ENCODE measurements around the gene VILL.
"Not testable (repeated sequence)": the region's sequence is repeated elsewhere in the genome, so short reads cannot be mapped to it uniquely, and the experiment has no call there.

VILL gene

DNA sequence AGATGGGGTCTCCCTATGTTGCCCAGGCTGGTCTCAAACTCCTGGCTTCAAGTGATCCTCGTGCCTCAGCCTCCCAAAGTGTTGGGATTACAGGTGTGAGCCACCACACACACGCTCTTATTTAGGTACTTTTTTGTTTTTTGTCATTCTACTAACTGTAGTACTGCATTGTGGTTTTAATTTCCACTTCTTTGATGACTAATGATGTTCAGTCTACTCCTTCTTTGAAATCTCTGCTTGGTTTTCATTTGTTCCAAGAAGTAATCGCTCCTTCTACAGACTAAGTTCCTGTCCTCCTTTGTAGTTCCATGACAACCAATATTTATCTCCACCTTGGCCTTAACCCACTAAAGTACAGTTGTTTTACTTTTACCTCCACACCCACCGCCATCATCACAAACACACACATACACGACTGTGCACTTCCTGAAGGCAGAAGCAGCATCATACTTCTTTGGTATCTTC lies 47.9 kb downstream of the VILL start:
- DNase-seq, result no peak

DNA sequence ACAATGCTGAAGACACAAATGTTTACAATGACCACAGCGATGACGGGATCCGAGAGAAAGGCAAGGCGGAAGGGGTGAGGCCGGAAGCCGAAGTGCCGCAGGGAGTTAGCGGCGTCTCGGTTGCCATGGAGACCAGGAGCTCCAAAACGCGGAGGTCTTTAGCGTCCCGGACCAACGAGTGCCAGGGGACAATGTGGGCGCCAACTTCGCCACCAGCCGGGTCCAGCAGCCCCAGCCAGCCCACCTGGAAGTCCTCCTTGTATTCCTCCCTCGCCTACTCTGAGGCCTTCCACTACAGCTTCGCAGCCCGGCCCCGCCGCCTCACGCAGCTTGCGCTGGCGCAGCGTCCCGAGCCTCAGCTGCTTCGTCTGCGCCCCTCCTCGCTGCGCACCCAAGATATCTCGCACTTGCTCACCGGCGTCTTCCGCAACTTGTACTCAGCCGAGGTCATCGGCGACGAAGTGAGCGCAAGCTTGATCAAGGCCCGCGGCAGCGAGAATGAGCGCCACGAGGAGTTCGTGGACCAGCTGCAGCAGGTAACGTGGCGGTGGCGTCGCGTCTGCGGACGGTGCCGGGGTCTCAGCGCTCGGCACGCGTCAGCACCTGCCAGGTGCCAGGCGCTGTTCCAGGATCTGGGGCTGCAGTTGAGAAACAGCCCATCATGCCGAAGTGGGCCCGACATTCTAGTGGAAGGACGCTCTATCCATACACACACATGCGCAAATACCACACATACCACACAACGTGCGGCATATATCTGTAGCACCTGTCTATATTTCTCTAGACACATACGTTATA lies 48.7 kb downstream of the VILL start, which contains the start of gene DLEC1:
DLEC1 (plus strand) TSS at position 108 of the 798 bp plus-strand sequence; CDS start at position 126, 18 bp downstream.
- DNase-seq, result peak; percentile 54 to 81 (median 72)

GRCh38 chr3:38039899-38040261 lies 49.3 kb downstream of the VILL start:
- peak; percentile 84 to 94 (median 90) for DNase-seq

DNA sequence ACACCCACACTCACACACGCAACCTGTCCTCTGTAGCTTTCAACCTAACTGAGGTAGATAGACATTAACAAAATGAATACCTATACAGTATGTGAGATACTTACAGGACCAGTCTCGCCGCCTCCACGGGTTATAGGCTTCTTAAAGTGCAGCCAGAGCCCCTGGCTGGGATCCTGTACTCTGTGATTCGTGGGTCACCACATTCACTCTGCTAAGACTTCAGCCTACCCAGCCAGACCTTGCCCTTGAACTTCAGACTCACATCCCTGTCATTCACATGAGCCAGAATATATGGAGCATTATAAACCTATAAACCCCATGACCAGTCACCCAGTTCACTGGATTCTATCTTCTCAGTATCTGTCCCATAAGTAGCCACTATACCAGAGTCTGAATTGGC lies 49.8 kb downstream of the VILL start:
- DNase-seq, result no peak

GRCh38 chr3:38043486-38043885 lies 52.9 kb downstream of the VILL start:
- peak in 2 of 4 experiments; percentile 22 to 33 for DNase-seq

GRCh38 chr3:38046027-38046426 lies 55.4 kb downstream of the VILL start:
- DNase-seq, result no peak

DNA sequence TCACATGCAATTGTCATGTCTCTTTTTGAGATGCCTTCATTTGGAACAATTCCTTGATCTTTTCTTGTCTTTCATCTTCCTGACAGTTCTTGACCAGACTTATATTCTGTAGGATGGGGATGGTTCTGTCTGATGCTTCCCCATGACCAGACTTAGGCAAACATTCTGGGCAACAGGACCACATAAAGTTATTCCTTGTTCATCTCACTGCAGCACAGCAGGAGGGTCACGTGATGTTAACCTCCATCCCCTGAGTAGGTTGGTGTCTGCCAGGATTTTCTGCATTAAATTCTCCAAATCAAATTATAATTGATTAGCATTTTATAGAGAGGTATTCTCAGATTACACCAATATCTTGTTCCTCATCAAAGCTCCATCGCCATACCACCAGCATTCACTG lies 56.2 kb downstream of the VILL start:
- no peak for DNase-seq

GRCh38 chr3:38047896-38048295 lies 57.3 kb downstream of the VILL start:
- DNase-seq, result no peak

DNA sequence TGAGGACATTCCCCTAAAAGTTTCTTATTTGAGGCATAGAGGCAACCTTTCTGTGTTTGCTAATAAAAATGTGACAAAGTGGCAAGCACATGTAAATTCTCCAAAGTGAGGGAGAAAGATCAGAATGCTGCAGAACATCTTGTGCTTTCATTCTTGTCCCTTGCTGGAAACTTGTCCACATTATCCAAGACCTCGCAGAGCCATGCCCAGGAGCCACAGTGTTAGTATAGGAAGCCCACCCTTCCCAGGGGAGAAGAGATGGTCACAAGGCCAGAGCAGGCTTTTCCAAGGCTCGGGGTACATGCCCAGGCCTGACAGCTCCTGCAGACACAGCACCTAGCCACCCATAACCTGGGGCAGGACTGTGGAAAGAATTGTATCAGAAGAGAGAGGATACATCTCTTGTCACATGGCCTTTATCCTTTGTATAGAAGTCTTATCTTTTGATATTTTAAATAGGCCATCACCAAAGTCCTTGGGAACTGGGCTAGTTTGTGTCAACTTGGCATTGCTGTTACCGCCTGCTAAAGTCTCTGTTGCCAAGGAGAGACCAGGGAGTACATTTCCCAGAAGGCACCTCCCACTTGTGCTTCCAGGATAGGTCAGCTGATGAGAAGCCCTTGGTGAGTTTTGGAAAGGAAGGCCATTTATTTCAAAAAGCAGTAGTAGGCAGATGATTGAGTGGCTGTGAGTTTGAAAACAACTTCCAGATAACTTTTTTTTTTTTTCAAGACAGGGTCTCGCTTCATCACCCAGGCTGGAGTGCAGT lies 59.0 kb downstream of the VILL start:
- DNase-seq, result no peak

DNA sequence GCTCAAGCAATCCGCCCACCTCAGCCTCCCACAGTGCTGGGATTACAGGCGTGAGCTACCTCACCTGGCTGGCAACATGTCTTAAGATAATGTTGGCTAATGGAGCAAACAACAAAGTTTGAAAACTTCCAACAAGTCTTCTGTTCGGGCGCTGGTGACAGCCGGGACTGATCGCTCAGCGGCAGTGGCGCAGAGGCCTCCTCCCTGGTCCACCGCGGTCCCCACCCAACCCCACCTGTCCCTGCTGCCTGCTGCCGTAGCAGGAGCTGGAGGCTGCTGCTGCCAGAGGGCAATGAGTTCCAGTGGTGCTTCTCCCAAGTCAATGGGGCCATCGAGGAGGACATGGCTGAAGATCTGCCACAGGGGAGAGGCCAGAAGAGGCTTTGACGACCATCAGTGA lies 60.5 kb downstream of the VILL start:
- no peak for DNase-seq

DNA sequence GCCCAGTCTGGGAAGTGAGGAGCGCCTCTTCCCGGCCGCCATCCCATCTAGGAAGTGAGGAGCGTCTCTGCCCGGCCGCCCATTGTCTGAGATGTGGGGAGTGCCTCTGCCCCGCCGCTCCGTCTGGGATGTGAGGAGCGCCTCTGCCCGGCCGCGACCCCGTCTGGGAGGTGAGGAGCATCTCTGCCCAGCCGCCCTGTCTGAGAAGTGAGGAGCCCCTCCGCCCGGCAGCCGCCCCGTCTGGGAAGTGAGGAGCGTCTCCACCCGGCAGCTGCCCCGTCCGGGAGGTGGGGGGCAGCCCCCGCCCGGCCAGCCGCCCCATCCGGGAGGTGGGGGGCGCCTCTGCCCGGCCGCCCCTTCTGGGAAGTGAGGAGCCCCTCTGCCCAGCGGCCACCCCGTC lies 62.7 kb downstream of the VILL start:
- not testable (repeated sequence) for DNase-seq

DNA sequence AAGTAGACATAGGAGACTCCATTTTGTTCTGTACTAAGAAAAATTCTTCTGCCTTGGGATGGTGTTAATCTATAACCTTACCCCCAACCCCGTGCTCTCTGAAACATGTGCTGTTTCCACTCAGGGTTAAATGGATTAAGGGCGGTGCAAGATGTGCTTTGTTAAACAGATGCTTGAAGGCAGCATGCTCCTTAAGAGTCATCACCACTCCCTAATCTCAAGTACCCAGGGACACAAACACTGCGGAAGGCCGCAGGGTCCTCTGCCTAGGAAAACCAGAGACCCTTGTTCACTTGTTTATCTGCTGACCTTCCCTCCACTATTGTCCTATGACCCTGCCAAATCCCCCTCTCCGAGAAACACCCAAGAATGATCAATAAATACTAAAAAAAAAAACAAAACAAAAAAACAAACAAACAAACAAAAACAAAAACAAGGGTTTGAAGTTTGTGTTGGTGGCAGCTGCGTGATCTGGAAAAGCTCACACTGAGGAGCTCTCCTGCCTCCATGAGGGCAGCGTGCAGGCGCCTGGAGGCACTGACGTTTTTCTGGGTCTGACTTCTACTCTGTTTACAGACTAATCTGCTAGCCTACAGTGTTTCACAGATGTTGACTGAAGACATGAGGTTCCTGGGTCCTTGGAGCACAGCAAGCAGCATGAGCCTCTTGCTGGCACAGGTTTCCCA lies 63.4 kb downstream of the VILL start:
- not testable (repeated sequence) for DNase-seq

DNA sequence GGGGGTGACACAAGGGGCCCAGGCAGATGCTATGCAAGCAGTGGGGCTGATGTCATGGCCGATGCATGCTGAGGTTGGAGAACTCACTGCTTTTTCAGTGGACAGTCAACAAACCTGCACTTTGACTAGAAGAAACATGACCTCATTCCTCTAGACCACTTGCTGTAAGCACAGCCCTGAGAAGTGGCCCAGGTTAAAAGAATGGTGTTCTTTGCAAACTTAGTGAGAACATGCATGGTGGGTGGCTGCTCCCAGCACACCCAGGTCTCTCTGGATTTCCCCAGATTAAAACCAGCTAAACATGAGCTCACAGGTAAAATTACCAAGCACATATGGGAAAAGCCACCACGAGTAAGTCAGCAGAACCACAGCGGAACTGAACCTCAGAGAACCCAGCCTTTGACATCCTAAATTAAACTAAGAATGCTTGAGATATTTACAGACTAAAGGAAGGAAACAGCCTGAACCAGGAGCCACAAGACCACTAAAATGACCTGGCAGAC lies 64.0 kb downstream of the VILL start:
- no peak for DNase-seq
